Measurements from ENCODE around the gene MAP2K6.

MAP2K6 gene

GRCh38 chr17:69414408-69415274, at the start of gene MAP2K6:
Gene MAP2K6, plus strand, starts transcription at chr17:69414697. Its CDS starts 288 bp downstream, at chr17:69414985.
- peak; percentile 89 for DNase-seq

GRCh38 chr17:69367298-69367697, 47.2 kb upstream of the MAP2K6 start:
- no peak for DNase-seq

GRCh38 chr17:69373069-69373468, 41.4 kb upstream of the MAP2K6 start:
- DNase-seq = no peak

GRCh38 chr17:69375229-69375628, 39.3 kb upstream of the MAP2K6 start:
- no peak for DNase-seq

- no peak for DNase-seq
These were observed 25.6 kb upstream of the MAP2K6 start for GRCh38 chr17:69388822-69389442.

- no peak for DNase-seq
These were observed 23.5 kb upstream of the MAP2K6 start for GRCh38 chr17:69390795-69391501.

- DNase-seq = no peak
These were observed 13.2 kb upstream of the MAP2K6 start for GRCh38 chr17:69401251-69401650.

GRCh38 chr17:69402052-69402451, 12.4 kb upstream of the MAP2K6 start:
- no peak for DNase-seq

- no peak for DNase-seq
These were observed 10.1 kb upstream of the MAP2K6 start for GRCh38 chr17:69404399-69404798.

- DNase-seq = no peak
These were observed 9.4 kb upstream of the MAP2K6 start for GRCh38 chr17:69405096-69405495.

- no peak for DNase-seq
These were observed 7.6 kb upstream of the MAP2K6 start for GRCh38 chr17:69406941-69407340.

- DNase-seq = no peak
These were observed 6.7 kb upstream of the MAP2K6 start for GRCh38 chr17:69407759-69408158.

GRCh38 chr17:69410671-69411070, 3.8 kb upstream of the MAP2K6 start:
- DNase-seq = no peak

GRCh38 chr17:69411766-69412165, 2.7 kb upstream of the MAP2K6 start:
- DNase-seq = no peak

GRCh38 chr17:69412251-69412671, 2.2 kb upstream of the MAP2K6 start:
- DNase-seq = no peak

- DNase-seq = no peak
These were observed 934 bp downstream of the MAP2K6 start for GRCh38 chr17:69415431-69415830.

GRCh38 chr17:69417545-69418483, 3.3 kb downstream of the MAP2K6 start:
- no peak for DNase-seq

GRCh38 chr17:69418535-69418934, 4.0 kb downstream of the MAP2K6 start:
- DNase-seq = no peak

GRCh38 chr17:69423450-69423849, 9.0 kb downstream of the MAP2K6 start:
- peak; percentile 29 for DNase-seq

GRCh38 chr17:69424287-69425041, 10.0 kb downstream of the MAP2K6 start:
- DNase-seq = no peak

- DNase-seq = no peak
These were observed 11.5 kb downstream of the MAP2K6 start for GRCh38 chr17:69425978-69426377.
